ENCODE results near the gene SEC24C. TPM values are rescaled to one million over a fixed set of nuclear protein-coding genes. Genes with fewer than 3 reads are reported as not detected.

Gene SEC24C
- total RNA-seq, 6 experiments from 2014 or later = 39.4 to 43.4 (median 41.0) TPM

GRCh38 chr10:73799899-73800559 is 55.9 kb downstream of the SEC24C start:
- no peak overlapping the region for H3K4me3 ChIP-seq
- intact Hi-C loops (cut with DNase I) = no loop called here
- 73% methylated on average over 5 of the region's 9 CpGs for WGBS (ENCODE audit: insufficient coverage, low coverage, low lambda C conversion rate, missing lambda C conversion rate)
- H3K27ac ChIP-seq = no peak overlapping the region
- H3K27me3 ChIP-seq = no peaks in the 10 kb centered on the region
- DNase-seq (peak in 1 of 3 donors; percentile 22), ATAC-seq (peak in 2 of 4 donors; percentile 2 to 3)
- H3K4me1 ChIP-seq = no peaks in the 10 kb centered on the region
- no peak for TF ChIP-seq CTCF (IDR thresholded peaks at IDR 0.05)
- no peak for TF ChIP-seq POLR2A (IDR thresholded peaks at IDR 0.05)
- H3K36me3 ChIP-seq = peaks cover 3 to 87% (median 40%) of the 10 kb centered on the region in 4 donors
- no peaks in the 10 kb centered on the region for H3K9me3 ChIP-seq

DNA sequence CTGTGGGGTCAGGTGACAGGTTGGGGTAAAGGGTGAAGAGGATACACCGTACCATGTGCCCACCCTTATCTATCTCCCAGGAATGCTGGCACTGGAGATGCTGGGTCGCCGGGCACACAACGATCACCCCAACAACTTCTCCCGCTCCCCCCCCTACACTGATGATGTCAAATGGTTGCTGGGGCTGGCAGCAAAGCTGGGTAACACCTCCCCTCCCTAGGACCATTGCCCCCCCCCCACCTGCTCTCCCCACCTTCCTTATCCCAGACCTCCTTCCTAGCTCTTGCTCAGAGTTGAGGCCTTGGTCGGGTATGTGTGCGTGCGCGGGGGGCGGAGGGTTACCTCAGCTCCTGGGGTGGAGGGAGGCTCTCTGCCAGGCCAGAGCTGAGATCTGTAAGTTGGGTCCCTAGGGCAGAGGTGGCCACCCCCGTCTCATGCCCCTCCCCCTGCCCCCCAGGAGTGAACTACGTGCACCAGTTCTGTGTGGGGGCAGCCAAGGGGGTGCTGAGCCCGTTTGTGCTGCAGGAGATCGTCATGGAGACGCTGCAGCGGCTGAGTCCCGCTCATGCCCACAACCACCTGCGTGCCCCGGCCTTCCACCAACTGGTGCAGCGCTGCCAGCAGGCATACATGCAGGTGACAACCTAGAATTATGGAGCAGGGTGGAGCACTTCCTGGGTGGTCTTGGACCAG is 56.5 kb downstream of the SEC24C start:
- DNase-seq (peak in 1 of 3 donors; percentile 20), ATAC-seq (peak in 1 of 4 donors; percentile 2)
- H3K4me1 ChIP-seq = no peaks in the 10 kb centered on the region
- peaks cover 3 to 86% (median 37%) of the 10 kb centered on the region in 4 donors for H3K36me3 ChIP-seq
- TF ChIP-seq POLR2A (IDR thresholded peaks at IDR 0.05) (no peak), CTCF (IDR thresholded peaks at IDR 0.05) (no peak)
- 76% methylated on average over 3 of the region's 20 CpGs for WGBS (ENCODE audit: insufficient coverage, low coverage, low lambda C conversion rate, missing lambda C conversion rate)
- intact Hi-C loops (cut with DNase I) = no loop called here
- H3K4me3 ChIP-seq = no peak overlapping the region
- H3K27ac ChIP-seq = no peak overlapping the region
- no peaks in the 10 kb centered on the region for H3K27me3 ChIP-seq
- no peaks in the 10 kb centered on the region for H3K9me3 ChIP-seq

- no peak overlapping the region for H3K27ac ChIP-seq
- no peak for ATAC-seq
- no peaks in the 10 kb centered on the region for H3K9me3 ChIP-seq
- DNase-seq = no peak
- peaks cover 3 to 86% (median 39%) of the 10 kb centered on the region in 4 donors for H3K36me3 ChIP-seq
- whole genome bisulfite sequencing (ENCODE audit: insufficient coverage, low coverage, low lambda C conversion rate, missing lambda C conversion rate) = no CpG with 5 or more reads among the region's 13 CpGs
- no peaks in the 10 kb centered on the region for H3K4me1 ChIP-seq
- intact Hi-C loops (cut with DNase I) = no loop called here
- H3K27me3 ChIP-seq = no peaks in the 10 kb centered on the region
- no peak overlapping the region for H3K4me3 ChIP-seq
- TF ChIP-seq CTCF (IDR thresholded peaks at IDR 0.05) (no peak), POLR2A (IDR thresholded peaks at IDR 0.05) (no peak)
These were observed 57.0 kb downstream of the SEC24C start for GRCh38 chr10:73801253-73801590.

DNA sequence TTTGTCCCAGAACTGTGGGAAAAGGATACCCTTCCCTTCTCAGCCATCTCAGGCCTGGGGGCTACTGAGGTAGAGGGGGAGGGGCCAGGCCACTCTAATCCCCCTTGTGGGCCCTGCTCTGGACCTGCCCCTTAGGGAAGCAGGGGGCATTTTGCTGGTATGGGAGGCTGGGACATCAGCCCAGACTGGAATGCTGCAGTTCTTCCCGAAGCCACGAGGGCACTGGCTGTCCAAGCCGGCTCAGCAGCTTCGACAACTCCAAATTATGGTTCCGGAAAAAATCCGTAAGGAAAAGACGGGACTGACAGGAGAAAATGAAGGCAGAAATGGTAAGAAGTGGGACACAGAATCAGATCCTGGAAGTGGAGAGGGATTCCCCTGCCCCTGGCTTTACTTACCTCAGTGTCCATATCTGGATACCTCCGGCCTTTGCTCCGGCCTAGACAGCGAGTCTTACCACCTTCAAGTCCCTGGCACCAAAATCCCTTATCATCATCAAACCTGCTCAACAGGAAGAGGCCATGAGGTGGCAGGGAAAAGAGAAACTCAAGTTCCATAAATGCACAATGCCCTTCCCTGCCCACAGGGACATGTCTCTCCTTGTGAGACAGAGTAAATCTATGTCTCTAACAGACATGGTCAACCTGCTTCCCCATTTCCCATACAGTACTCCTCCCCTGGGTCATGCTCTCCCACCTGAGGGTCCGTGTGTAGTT is 58.3 kb downstream of the SEC24C start:
- TF ChIP-seq CTCF (IDR thresholded peaks at IDR 0.05) (no peak), POLR2A (IDR thresholded peaks at IDR 0.05) (no peak)
- no peak overlapping the region for H3K4me3 ChIP-seq
- H3K9me3 ChIP-seq = no peaks in the 10 kb centered on the region
- H3K27me3 ChIP-seq = no peaks in the 10 kb centered on the region
- DNase-seq (peak in 1 of 3 donors; percentile 8), ATAC-seq (no peak)
- H3K27ac ChIP-seq = no peak overlapping the region
- WGBS (ENCODE audit: insufficient coverage, low coverage, low lambda C conversion rate, missing lambda C conversion rate) = 73% methylated on average over 9 of the region's 11 CpGs
- intact Hi-C loops (cut with DNase I) = no loop called here
- H3K36me3 ChIP-seq = peaks cover 3 to 79% (median 37%) of the 10 kb centered on the region in 4 donors
- no peaks in the 10 kb centered on the region for H3K4me1 ChIP-seq

All from right lobe of liver (tissue), 6 donors.